SK-N-MC (cell line): ENCODE data around the gene CFAP251.
A peak's percentile ranks its signal among the peaks of the same experiment; 100 is the strongest.

Experiments
- DNase-seq: peaks from one replicate; pipeline ENCODE4 v3.0.0-alpha.2; 2011; ENCODE audit warnings: low read depth, low spot score
- H3K27ac ChIP-seq: fragments of 200-600 bp; sonication (generic); 2 replicates; pipeline ENCODE4 v1.5.1; 2016; ENCODE audit warnings: mixed run types
- H3K36me3 ChIP-seq: fragments of 200-600 bp; sonication (generic); 2 replicates; pipeline ENCODE4 v1.6.1; 2017; ENCODE audit warnings: antibody characterized with exemption, low read length, mixed read lengths; ENCODE audit not compliant: insufficient read depth
- H3K4me3 ChIP-seq: fragments of 200-600 bp; sonication (generic); 2 replicates; pipeline ENCODE4 v1.5.1; 2016
- H3K9ac ChIP-seq: fragments of 200-600 bp; sonication (generic); 2 replicates; pipeline ENCODE4 v1.8.0; 2017; ENCODE audit warnings: mixed run types, mixed read lengths; ENCODE audit not compliant: insufficient read length
- H3K9me3 ChIP-seq: fragments of 200-600 bp; sonication (generic); 2 replicates; pipeline ENCODE4 v1.6.1; 2017; ENCODE audit warnings: low read depth, mild to moderate bottlenecking, antibody characterized with exemption, low read length, moderate library complexity, mixed read lengths
- EZH2 ChIP-seq: fragments of 200-600 bp; sonication (generic); IDR thresholded peaks from one replicate; pipeline ENCODE4 v1.6.1; 2017; ENCODE audit warnings: antibody characterized with exemption
- FOXP2 ChIP-seq: optimal IDR thresholded peaks from 2 replicates; pipeline ENCODE3; 2011; ENCODE audit warnings: mild to moderate bottlenecking, moderate library complexity; ENCODE audit not compliant: insufficient read depth; ENCODE audit errors: extremely low read length, control extremely low read depth
- POLR2AphosphoS5 ChIP-seq: IDR thresholded peaks from 2 replicates; pipeline ENCODE4 v1.6.1; 2012; ENCODE audit warnings: mild to moderate bottlenecking, low read depth, low read length, borderline replicate concordance

Gene CFAP251

DNA sequence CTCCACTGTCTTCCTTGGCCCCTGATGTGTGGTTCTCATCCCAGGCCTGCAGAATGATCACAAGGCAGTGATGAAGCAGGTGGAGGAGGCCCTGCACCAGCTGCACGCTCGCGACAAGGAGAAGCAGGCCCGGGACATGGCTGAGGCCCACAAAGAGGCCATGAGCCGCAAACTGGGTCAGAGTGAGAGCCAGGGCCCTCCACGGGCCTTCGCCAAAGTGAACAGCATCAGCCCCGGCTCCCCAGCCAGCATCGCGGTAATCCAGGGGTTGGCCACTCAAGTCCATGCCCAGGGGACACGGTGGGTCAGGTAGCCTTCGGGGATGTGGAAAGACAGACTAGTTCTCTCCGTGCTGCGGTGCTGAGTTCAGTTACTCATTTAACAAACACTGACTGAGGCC lies 18.8 kb upstream of the CFAP251 start:
- DNase-seq = no peak
- Histone ChIP-seq H3K4me3 (no peak overlapping the region), H3K27ac (no peak overlapping the region), H3K9ac (no peak overlapping the region), H3K36me3 (peaks cover 69% of the 10 kb centered on the region), H3K9me3 (no peaks in the 10 kb centered on the region)
- TF ChIP-seq POLR2AphosphoS5 = no peak
- TF ChIP-seq EZH2 = no peak
- TF ChIP-seq FOXP2 = no peak

DNA sequence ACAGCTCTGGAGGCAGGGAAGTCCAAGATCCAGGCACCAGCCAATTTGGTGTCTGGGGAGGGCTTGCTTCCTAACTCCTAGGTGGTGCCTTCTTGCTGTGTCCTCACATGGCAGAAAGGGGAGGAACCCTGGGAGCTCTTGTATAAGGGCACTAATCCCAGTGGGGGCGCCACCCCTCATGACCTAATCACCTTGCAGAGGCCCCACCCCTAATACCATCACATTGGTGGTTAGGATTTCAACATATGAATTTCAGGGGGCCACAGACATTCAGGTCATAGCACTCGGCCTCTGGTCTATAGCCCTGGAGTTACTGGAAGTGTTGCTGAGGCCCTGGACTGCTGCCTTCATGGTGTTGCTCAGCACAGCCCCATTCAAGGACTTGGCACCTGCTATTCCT lies 15.2 kb upstream of the CFAP251 start:
- DNase-seq = no peak
- H3K9me3 ChIP-seq = no peaks in the 10 kb centered on the region
- no peak overlapping the region for H3K4me3 ChIP-seq
- H3K27ac ChIP-seq = no peak overlapping the region
- H3K36me3 ChIP-seq = peaks cover 53% of the 10 kb centered on the region
- TF ChIP-seq EZH2 (no peak), FOXP2 (no peak), POLR2AphosphoS5 (no peak)
- H3K9ac ChIP-seq = no peak overlapping the region

- peak overlapping the region; percentile 67 for H3K27ac ChIP-seq
- peaks cover 56% of the 10 kb centered on the region for H3K36me3 ChIP-seq
- no peak overlapping the region for H3K4me3 ChIP-seq
- no peak for TF ChIP-seq EZH2
- no peak for TF ChIP-seq POLR2AphosphoS5
- TF ChIP-seq FOXP2 = no peak
- DNase-seq = no peak
- H3K9ac ChIP-seq = no peak overlapping the region
- H3K9me3 ChIP-seq = no peaks in the 10 kb centered on the region
These were observed 12.6 kb upstream of the CFAP251 start for GRCh38 chr12:121905746-121906145.

DNA sequence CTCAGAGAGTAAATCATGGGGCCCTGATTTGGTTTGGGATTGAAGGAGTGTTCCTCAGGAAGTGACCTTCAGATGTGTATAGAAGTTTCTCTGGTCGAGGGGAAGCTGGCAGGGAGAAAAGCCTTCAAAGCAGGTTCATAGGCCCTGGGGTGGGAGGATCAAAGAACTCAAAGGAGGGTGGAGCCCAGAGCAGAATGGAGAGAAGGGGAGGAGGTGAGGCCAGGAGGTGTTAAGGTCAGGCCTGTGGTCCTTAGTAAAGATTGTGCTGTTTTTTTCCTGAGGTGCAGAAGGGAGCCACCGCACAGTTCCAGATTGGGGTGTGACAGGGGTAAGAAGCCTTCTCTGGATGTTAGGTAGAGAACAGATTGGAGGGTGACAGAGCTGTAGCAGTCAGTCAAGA lies 9.7 kb upstream of the CFAP251 start:
- DNase-seq = no peak
- Histone ChIP-seq H3K36me3 (peaks cover 40% of the 10 kb centered on the region), H3K4me3 (no peak overlapping the region), H3K9me3 (no peaks in the 10 kb centered on the region), H3K9ac (no peak overlapping the region), H3K27ac (no peak overlapping the region)
- TF ChIP-seq EZH2 (no peak), POLR2AphosphoS5 (no peak), FOXP2 (no peak)

GRCh38 chr12:121911824-121912585 lies 6.4 kb upstream of the CFAP251 start:
- TF ChIP-seq POLR2AphosphoS5 = no peak
- no peak for TF ChIP-seq EZH2
- TF ChIP-seq FOXP2 = no peak
- H3K9me3 ChIP-seq = no peaks in the 10 kb centered on the region
- no peak overlapping the region for H3K9ac ChIP-seq
- H3K27ac ChIP-seq = no peak overlapping the region
- peaks cover 35% of the 10 kb centered on the region for H3K36me3 ChIP-seq
- H3K4me3 ChIP-seq = no peak overlapping the region
- no peak for DNase-seq

DNA sequence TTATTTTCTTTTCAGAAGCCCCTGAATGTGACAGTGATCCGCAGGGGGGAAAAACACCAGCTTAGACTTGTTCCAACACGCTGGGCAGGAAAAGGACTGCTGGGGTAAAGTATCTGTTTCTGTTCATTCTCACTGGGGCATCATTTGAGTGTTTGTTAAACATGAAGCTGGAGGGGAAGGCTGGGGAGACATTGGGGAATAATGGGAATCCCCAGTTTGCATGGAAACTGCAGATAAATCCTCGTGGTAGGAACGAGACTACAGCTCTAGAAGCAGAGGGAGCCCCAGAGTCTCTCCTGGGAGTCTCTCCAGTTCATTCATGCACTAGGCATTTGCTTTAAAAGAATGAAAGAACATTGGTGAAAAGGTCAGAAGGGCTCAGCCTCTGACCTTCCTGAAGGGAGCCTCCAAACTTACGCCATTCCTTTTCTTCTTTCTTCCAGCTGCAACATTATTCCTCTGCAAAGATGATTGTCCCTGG lies 2.5 kb upstream of the CFAP251 start:
- DNase-seq = no peak
- H3K9ac ChIP-seq = no peak overlapping the region
- TF ChIP-seq EZH2 = no peak
- TF ChIP-seq FOXP2 = no peak
- TF ChIP-seq POLR2AphosphoS5 = no peak
- peaks cover 22% of the 10 kb centered on the region; the same call in 1 of the 2 replicates for H3K36me3 ChIP-seq
- H3K4me3 ChIP-seq = no peak overlapping the region
- no peaks in the 10 kb centered on the region for H3K9me3 ChIP-seq
- peak overlapping the region; percentile 35; the same call in 1 of the 2 replicates for H3K27ac ChIP-seq

DNA sequence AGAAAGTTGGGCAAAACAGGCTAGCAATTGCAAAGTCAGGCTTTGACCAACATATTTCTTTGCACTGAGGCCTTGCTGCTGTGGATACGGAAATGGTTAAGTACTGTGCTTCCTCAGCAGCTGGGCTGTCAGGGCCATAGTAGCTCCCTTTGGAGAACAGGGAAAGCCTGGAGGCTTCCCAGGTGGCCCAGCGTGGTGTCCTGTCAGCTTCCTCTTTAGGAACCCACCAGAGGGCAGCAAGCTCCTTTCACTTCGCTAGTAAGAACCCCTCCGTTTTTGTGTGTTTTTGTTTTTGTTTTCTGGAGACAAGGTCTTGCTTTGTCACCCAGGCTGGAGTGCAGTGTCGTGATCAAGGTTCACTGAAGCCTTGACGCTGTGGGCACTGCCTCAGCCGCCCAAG lies 1.7 kb upstream of the CFAP251 start:
- Histone ChIP-seq H3K9me3 (no peaks in the 10 kb centered on the region), H3K4me3 (no peak overlapping the region), H3K36me3 (peaks cover 18% of the 10 kb centered on the region; the same call in 1 of the 2 replicates), H3K9ac (no peak overlapping the region), H3K27ac (peak overlapping the region; percentile 58)
- no peak for DNase-seq
- TF ChIP-seq POLR2AphosphoS5 (no peak), EZH2 (no peak), FOXP2 (no peak)

GRCh38 chr12:121918679-121919038 lies 267 bp downstream of the CFAP251 start:
- no peak for DNase-seq
- Histone ChIP-seq H3K9ac (no peak overlapping the region), H3K4me3 (peak overlapping the region; percentile 72), H3K27ac (peak overlapping the region; percentile 33; the same call in 1 of the 2 replicates), H3K36me3 (peaks cover 14% of the 10 kb centered on the region), H3K9me3 (no peaks in the 10 kb centered on the region)
- TF ChIP-seq FOXP2 (no peak), POLR2AphosphoS5 (no peak), EZH2 (no peak)

DNA sequence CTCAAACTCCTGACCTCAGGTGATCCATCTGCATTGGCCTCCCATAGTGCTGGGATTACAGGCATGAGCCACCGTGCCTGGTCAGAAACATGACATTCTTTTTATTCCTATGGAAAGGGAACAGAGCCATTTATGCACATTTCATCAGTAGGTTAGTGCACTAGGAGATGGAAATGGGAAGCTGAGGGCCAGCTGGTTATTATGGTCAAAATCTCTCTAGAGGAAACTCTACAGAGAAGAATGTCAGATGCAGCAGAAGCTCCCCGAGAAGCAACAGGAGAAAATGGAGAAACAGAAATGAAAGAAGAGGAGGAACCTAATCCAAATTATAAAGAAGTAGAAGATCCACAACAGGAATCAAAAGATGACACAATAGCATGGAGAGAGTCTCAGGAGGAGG lies 2.7 kb downstream of the CFAP251 start:
- DNase-seq = no peak
- Histone ChIP-seq H3K27ac (peak overlapping the region; percentile 29), H3K4me3 (no peak overlapping the region), H3K9me3 (no peaks in the 10 kb centered on the region), H3K9ac (no peak overlapping the region), H3K36me3 (peaks cover 10% of the 10 kb centered on the region)
- TF ChIP-seq FOXP2 (no peak), POLR2AphosphoS5 (no peak), EZH2 (no peak)
